HG03469 (cell line): ENCODE results near the gene SMCO3.
"Not testable (repeated sequence)": the region's sequence is repeated elsewhere in the genome, so short reads cannot be mapped to it uniquely, and the experiment has no call there.

Experiments used
- ATAC-seq: cut with Tn5 transposase; IDR thresholded peaks from one replicate; pipeline ENCODE4 v1.9.1; 2021; ENCODE audit warnings: mild to moderate bottlenecking, moderate library complexity, moderate number of reproducible peaks; ENCODE audit not compliant: unreplicated experiment

SMCO3 gene

GRCh38 chr12:14776236-14776961, 37.6 kb downstream of the SMCO3 start:
- no peak for ATAC-seq

- ATAC-seq = no peak
Observed at GRCh38 chr12:14775636-14775980, 38.4 kb downstream of the SMCO3 start.

- no peak for ATAC-seq
Observed at GRCh38 chr12:14774906-14775635, 38.9 kb downstream of the SMCO3 start.

- peak; percentile 41 for ATAC-seq
Observed at GRCh38 chr12:14774074-14774905, 39.7 kb downstream of the SMCO3 start.

- no peak for ATAC-seq
Observed at GRCh38 chr12:14773685-14774073, 40.3 kb downstream of the SMCO3 start.

- no peak for ATAC-seq
Observed at GRCh38 chr12:14772946-14773345, 41.0 kb downstream of the SMCO3 start.

GRCh38 chr12:14771651-14772137, 42.3 kb downstream of the SMCO3 start:
- ATAC-seq = no peak

- ATAC-seq = peak; percentile 15
Observed at GRCh38 chr12:14770496-14771461, 43.2 kb downstream of the SMCO3 start.

- peak; percentile 24 for ATAC-seq
Observed at GRCh38 chr12:14769969-14770495, 44.0 kb downstream of the SMCO3 start.

GRCh38 chr12:14769466-14769968, 44.5 kb downstream of the SMCO3 start:
- ATAC-seq = no peak

- ATAC-seq = no peak
Observed at GRCh38 chr12:14768823-14769405, 45.1 kb downstream of the SMCO3 start.

- ATAC-seq = no peak
Observed at GRCh38 chr12:14767617-14768016, 46.4 kb downstream of the SMCO3 start.

GRCh38 chr12:14766649-14767215, 47.2 kb downstream of the SMCO3 start:
- no peak for ATAC-seq

GRCh38 chr12:14766020-14766419, 48.0 kb downstream of the SMCO3 start:
- ATAC-seq = not testable (repeated sequence)

- no peak for ATAC-seq
Observed at GRCh38 chr12:14765398-14765797, 48.6 kb downstream of the SMCO3 start.

GRCh38 chr12:14759711-14760280, 54.2 kb downstream of the SMCO3 start:
- ATAC-seq = not testable (repeated sequence)

- ATAC-seq = no peak
Observed at GRCh38 chr12:14756334-14757143, 57.4 kb downstream of the SMCO3 start.
